Parathyroid adenoma (tissue), 2 donors: ENCODE measurements around the gene CSPG5.

ENCODE experiments used
- H2AFZ ChIP-seq: fragments of 300-600 bp; sonication (generic); one replicate; pipeline ENCODE4 v1.7.0; 2017; ENCODE audit warnings: antibody characterized with exemption, mild to moderate bottlenecking
- H3K27ac ChIP-seq: fragments of 300-600 bp; sonication (generic); one replicate; pipeline ENCODE4 v1.7.0; 2017
- H3K27me3 ChIP-seq: fragments of 300-600 bp; sonication (generic); one replicate; pipeline ENCODE4 v1.7.0; 2017; ENCODE audit warnings: low read length; ENCODE audit not compliant: control insufficient read depth, insufficient read depth
- H3K36me3 ChIP-seq: fragments of 300-600 bp; sonication (generic); one replicate; pipeline ENCODE4 v1.7.0; 2017; ENCODE audit warnings: low read length; ENCODE audit not compliant: control insufficient read depth, insufficient read depth
- H3K4me1 ChIP-seq: fragments of 300-600 bp; sonication (generic); one replicate; pipeline ENCODE4 v1.7.0; 2017; ENCODE audit warnings: control low read depth
- H3K4me2 ChIP-seq: fragments of 300-600 bp; sonication (generic); one replicate; pipeline ENCODE4 v1.7.0; 2017; ENCODE audit warnings: low read length
- H3K4me3 ChIP-seq: fragments of 300-600 bp; sonication (generic); one replicate; pipeline ENCODE4 v1.7.0; 2017; ENCODE audit warnings: low read depth, low read length
- H3K79me2 ChIP-seq: fragments of 300-600 bp; sonication (generic); one replicate; pipeline ENCODE4 v1.7.0; 2017; ENCODE audit warnings: control low read depth
- H3K9ac ChIP-seq: fragments of 300-600 bp; sonication (generic); one replicate; pipeline ENCODE4 v1.7.0; 2017; ENCODE audit warnings: mild to moderate bottlenecking
- H3K9me3 ChIP-seq: fragments of 300-600 bp; sonication (generic); one replicate; pipeline ENCODE4 v1.7.0; 2017; ENCODE audit warnings: low read length; ENCODE audit not compliant: control insufficient read depth
- CTCF ChIP-seq: fragments of 300-600 bp; sonication (generic); IDR thresholded peaks from one replicate; pipeline ENCODE4 v1.7.0; 2017; ENCODE audit warnings: antibody characterized with exemption, mild to moderate bottlenecking
- donor health status: primary hyperparathyroidism.

CSPG5 gene

GRCh38 chr3:47512416-47513124 is 66.1 kb downstream of the CSPG5 start:
- Histone ChIP-seq H3K9me3 (no peaks in the 10 kb centered on the region), H3K36me3 (no peaks in the 10 kb centered on the region), H2AFZ (peak overlapping the region; percentile 96), H3K9ac (peak overlapping the region; percentile 23), H3K79me2 (no peaks in the 10 kb centered on the region), H3K4me3 (peak overlapping the region; percentile 99), H3K4me1 (no peaks in the 10 kb centered on the region), H3K27ac (peak overlapping the region; percentile 95), H3K27me3 (no peaks in the 10 kb centered on the region), H3K4me2 (peak overlapping the region; percentile 86)
- no peak for TF ChIP-seq CTCF
